Caki2 (cell line): ENCODE measurements around the gene NHSL1. TPM values are rescaled to one million over a fixed set of nuclear protein-coding genes. Genes with fewer than 3 reads are reported as not detected.
"Not testable (repeated sequence)": the region's sequence is repeated elsewhere in the genome, so short reads cannot be mapped to it uniquely, and the experiment has no call there.

Source experiments
- DNase-seq: peaks from one replicate; pipeline ENCODE4 v3.0.0-alpha.2; 2015; ENCODE audit warnings: low read depth
- in situ Hi-C: cut with HindIII; loops from 2 replicates; pipeline ENCODE4 v1.10.0; 2016; ENCODE audit warnings: low sequenced_read_pairs, low pct_unique_long_range_greater_than_20kb, mixed read lengths
- total RNA-seq: library from RNA; depleted of rRNA; stranded (reverse); fragments of >200 nt; shearing (Covaris generic); gene quantifications from 2 replicates; pipeline ENCODE4 v1.2.3, GENCODE V29; 2014; ENCODE audit warnings: low replicate concordance

The NHSL1 gene
- total RNA-seq, 1 experiment from 2014 or later, result 2.5 TPM

DNA sequence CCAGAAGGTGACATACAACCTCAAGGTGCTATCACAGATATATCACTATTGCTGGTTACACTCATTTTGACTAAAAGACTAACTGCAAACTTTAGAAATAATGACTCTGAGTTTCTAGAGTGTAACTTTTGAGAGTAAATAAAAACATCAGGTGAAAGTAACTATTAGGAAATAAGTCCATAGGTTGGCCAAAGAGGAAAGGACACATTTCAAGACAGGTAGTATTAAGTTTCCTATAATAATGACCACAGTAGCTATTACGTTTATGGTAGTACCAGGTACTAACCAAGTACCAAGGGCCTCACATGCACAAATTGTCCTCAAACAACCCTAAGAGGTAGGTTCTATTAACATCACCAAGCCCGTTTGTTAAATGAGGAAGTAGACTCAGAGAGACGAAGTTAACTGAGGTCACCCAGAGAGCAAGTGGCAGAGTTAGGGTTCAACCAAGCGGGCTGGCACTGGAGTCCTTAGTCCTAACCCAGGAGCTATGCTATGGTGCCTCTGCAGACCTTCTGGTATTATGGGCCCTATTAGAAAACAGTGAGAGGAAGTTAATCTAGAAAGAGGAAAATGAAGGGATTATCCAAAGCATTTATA lies 58.4 kb downstream of the NHSL1 start:
- no peak for DNase-seq
- in situ Hi-C loops, result no loop called here

DNA sequence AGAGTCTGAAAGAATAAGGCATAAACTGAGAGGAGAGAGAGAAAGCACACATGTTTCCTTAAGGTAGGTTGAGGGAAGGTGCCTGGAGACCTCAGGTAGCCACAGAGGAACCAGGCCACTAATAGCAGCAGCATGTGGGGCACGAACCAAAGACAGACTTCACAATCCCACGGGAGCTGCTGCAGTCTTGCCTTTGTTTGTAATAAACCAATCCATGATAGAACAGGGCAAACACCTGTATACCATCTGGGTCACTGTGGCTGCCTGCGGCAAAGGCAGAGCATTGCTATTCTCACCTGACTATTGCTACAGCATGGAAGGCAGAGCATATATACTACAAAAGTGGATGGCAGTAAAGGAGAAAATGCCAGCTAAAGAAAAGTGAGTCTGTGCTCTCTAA lies 59.0 kb downstream of the NHSL1 start:
- in situ Hi-C loops, result no loop called here
- DNase-seq, result no peak

DNA sequence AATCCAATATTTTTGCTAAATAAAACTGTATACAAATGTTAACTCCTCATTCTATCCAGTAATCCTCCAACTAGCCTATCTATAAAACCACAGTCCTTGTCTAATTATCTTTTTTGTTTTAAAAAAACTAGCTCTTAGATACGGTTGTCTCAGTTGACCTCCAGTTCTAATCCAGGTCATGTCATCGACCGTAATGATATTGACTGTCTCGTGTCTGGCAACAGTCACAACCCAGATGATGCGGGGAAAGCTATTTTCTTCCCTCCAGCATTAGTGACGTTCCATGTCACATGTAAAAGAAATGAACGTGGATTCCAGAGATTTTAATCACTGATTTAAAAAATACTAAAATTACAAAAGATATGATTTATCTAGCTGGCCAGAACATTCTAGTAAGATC lies 59.7 kb downstream of the NHSL1 start:
- DNase-seq, result no peak
- in situ Hi-C loops, result no loop called here

DNA sequence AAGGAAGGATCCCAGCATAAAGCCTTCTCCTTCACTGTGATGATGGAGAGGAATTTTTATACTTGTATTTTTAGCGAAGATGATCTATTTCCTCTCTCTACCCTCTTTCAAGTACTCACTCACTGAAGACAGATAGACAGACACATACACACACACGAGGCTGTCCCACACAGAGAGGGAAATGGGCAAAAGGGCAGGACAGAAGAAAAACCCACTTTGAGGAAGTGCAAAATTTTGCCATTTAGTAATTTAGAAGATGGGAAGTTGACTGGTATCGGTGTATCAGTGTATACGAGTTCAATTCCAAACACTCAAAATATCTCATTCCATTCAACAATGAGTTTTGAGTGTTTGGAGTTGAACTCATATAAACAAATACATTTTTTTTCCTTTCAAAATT lies 64.4 kb downstream of the NHSL1 start:
- in situ Hi-C loops, result no loop called here
- no peak for DNase-seq

DNA sequence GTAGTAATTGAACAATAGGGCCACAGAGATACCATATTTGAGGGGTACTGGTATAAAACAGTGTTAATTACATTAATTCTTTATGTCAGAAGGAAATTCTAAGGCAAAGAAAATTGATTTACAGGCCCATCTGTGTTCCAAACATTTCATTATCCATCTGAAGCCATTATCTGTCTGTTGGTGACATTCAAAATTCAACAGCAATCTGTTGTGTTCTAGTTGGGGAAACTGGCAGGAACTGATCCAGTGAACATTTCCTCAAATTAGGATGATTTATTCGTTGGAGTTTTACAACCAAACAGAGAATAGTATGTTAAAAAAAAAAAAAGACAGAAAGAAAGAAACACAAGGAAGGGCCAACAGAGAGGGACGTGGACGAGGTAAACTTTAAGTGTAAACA lies 65.2 kb downstream of the NHSL1 start:
- in situ Hi-C loops, result no loop called here
- no peak for DNase-seq

DNA sequence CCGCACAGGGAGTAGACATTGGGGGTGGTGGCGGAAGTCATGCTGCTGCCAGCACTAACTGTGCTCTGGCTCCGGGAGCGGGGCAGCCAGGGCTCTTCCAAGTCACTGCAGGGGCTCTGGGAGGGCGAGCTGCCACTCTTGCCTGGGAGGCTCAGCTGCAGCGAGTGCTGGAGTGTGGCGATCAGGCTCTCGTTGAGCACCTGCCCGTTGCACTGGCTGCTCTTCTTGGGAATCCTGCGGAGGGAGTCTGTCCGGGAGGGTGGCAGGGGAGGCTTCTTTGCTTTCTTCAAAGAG lies 67.3 kb downstream of the NHSL1 start:
- no peak for DNase-seq
- in situ Hi-C loops, result no loop called here

DNA sequence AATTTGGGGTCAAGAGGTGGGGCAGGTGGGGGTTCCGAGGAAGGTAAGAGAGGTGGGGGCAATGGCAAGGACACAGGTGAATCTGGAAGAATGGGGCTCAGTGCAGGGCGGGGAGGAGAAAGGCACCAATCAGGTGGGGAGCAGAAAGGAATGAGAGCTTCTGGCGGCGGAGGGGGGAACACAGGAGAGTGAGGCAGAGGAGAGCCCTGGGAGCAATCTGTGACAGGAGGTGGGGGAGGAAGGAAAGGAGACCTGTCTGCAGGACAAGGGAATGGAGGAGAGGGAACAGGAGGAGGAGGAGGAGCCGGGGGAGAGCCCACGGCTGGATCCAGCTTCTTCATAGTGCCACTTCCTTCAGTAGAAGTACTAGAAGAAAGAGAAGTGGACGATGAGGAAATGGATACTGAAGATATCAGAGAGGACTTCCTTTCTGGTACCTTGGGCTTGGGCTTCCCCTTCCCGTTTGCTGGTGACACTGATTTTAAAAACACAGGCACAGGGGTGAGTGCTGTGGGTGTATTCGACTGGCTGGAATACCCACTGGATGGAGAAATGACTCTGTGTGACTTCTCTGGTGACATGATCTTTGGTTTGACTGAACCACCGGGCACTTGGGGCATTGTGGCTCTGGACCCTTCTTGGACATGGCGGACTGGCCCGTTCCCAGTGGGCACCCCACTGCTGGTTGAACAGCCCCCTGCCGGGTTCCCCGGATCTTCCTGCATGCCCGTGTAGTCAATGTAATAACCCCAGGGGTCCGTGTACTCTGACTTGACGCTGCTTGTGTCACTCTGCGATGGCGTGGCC lies 67.8 kb downstream of the NHSL1 start:
- DNase-seq, result no peak
- in situ Hi-C loops, result no loop called here

DNA sequence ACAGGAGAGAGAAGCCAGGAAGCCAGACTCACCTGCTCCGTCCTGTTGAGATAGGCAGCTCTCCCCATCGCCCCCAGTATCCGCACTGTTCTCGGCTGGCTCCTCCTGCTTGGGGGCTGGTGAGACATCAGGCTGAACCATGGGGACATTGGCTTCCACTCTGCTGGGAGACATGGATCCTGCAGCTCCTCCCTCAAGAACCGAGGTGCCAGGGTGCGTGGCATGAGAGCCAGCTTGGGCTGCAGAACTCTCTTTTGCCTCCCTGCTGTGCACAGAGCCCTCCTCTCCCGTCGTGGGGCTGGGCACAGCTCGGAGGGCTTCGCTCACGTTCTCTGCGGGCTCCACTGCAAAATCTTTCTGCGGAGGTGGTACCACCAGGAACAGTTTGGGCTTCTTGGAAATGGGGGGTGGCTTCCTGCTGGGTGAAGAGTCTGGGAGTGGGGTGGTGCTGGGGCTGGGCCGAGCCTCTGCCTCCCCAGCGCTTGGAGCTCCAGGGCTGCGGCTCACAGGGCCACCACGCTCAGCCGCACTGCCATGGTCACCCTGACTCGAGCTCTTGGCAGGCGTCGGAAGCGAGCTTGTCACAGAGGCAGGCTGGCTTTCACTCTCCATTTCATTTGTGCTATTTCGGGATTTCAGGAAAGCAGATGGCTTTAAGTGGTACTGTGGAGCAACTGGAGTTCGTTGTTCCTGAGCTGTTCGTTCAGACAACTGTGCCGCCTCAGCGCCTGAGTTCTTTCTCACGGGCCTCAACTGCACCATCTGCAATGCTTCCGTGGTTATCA lies 68.7 kb downstream of the NHSL1 start:
- in situ Hi-C loops, result no loop called here
- DNase-seq, result no peak

DNA sequence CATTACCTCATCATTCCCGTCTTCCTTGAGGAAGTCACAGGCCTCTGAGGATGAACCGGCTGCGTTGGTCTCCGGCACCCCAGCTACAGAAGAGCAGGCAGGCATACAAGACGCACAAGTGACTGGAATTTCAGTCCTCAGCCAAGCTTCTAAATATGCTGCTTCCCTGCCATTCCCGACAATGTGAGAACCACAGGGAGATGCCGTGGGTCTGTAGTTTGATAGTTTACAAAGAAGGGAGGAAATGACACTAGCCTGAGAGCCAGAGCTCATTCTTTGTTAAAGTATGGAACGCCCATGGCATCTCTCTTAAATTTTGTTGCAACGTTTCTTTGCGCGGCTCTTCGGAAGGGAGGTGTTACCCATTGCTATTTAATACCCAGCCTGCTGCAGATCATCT lies 69.5 kb downstream of the NHSL1 start:
- in situ Hi-C loops, result no loop called here

DNA sequence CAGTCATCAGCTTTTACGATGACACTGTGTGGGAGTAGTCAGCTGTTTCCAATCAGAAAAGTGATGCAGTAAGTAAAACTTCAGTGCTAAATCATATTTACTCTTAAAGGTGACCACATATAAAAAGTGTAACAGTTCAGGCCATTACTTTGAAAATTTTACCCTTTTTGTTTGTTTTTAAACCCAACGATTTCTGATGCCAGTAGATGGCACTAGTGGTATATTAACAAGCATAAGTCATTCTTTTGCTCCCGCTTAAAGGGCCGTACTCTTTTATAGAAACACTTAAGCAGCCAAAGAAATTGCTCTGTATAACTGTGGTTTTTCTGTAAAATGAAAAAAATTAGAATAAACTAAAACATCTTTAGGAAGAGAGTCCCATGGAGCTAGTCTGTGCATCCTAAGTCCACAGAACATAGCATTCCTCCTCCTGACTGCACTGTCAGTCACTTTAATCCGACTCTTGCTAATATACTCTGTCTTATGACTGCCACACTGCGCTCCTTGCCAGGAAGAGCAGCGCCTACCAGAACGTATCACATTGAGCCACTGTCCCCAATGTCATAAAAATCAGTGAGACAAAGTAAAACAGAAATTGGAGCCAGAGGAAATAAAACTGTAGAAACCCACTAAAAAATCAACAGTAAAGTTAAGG lies 70.2 kb downstream of the NHSL1 start:
- DNase-seq, result peak; percentile 44
- in situ Hi-C loops, result no loop called here

More for the DNA sequence above, 69.5 kb downstream of the NHSL1 start:
- DNase-seq, result no peak

DNA sequence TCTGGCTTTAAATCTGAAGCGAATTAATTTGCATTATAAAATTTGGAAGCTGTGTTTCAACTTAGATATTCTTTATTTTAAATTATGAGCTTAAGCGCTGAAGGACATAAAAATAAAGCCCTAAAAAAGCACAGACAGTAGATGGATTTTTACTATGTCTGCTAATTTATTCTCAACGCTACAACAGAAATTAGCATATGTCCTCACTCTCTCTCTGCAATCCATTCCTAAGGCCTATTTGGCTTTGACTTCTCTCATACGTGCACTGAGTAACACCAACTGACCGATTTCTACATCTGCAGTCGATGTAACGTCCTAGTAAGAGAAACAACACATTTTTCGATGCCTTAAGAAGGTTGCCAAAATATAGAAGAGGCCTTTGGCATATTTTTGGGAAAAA lies 71.6 kb downstream of the NHSL1 start:
- in situ Hi-C loops, result no loop called here
- no peak for DNase-seq

DNA sequence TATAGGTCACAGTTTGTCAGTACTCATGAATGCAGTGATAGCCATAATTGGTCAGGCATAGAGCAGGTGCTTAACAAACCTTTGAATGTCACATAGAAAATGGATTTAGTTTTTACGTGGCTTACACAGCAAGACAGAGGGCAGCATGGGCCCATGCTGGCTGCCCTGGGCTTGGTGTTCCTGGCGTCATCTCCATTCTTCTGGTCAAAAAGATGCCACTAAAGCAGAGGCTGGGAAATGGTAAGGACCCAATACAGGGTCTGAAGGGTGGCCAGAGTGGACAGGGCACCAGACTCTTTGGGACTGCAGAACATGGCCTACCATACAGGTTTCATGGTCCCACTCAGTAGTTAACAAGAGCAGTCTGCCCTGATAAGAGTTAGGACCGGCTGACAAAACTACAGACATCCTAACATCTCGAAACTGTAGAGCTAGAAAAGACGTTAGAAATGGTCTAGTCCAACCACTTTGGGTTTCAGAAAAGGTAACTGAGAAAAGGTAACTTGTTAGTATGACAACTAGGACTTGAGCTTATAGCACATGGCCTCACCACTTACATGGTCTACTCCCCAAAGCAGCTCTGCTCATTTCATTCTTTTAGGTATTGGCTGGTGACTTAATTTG lies 72.7 kb downstream of the NHSL1 start:
- in situ Hi-C loops, result no loop called here
- DNase-seq, result no peak

DNA sequence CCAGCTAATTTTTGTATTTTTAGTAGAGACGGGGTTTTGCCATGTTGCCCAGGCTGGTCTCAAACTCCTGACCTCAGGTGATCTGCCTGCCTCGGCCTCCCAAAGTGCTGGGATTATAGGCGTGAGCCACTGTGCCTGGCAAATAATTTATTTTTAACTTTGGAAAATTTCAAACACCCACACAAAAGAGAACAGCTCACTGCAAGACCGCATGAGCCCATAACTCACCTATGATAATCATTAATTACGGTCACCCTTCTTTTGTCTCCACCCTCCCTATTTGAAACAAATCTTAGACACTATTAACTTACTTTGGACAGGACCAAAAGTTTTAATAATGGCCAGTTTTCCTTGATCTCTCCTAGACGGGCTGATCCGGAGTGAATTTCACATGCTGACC lies 74.0 kb downstream of the NHSL1 start:
- DNase-seq, in situ Hi-C loops: not testable (repeated sequence)

DNA sequence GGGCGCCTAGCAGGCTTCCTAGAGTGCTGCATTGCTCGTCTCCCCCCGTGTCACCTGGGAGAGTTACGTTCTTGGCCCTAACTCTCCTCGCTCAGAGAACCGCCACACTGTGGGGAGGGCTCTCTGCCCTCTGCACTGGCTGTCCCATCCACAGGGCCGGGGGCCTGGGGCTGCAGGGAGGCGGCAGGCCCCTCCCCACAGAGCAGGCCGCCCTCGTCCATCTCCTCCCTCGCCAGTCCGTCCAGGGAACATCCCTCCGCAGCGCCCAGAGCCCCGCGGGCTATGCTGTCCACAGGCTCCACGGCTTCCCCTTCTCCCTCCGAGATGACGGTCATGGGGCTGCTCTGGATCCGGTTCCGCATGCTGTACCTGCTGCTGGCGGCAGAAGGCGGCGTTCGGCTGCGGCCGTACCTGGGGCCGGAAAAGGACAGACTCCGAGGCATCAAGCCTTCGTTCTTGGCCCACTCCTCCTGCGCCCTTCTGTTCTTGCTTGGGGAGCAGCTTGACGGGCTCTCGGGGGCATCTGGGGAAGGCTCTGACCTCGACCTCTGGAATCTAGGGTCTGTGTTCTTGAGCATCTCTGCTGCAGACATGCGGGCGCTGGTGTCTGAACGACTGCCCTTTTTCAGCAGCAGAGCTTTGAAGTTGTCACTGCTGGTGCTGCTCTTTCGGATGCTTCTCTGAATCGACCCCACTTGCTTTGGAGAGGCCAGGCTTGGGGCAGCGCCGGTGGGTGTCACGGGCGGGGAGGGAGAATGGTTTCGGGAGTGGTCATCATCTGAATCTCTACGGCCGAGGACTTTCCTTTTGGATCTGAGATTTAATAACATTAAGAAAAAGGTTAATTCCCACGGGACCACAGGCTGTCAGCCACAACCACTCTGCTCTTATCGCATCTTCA lies 75.0 kb downstream of the NHSL1 start:
- in situ Hi-C loops, result no loop called here
- no peak for DNase-seq

DNA sequence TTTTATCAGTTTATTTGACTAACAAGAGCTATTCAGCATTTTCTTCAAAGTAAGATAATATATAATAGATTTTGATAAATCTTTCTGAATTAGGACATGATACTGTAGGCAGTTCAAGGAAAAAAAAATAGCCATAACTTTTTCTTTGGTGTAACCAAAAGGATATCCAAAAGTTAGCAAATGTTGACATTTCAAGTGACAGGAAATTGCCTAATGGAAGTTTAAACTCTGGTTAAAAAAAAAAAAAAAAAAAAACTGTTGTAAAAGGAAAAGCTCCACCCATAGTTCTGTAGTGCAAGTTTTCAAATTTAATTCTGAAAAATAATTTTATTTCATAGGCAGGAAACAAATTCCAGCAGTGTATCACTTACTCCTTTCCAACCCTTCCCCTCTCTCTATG lies 76.4 kb downstream of the NHSL1 start:
- no peak for DNase-seq
- in situ Hi-C loops, result no loop called here

DNA sequence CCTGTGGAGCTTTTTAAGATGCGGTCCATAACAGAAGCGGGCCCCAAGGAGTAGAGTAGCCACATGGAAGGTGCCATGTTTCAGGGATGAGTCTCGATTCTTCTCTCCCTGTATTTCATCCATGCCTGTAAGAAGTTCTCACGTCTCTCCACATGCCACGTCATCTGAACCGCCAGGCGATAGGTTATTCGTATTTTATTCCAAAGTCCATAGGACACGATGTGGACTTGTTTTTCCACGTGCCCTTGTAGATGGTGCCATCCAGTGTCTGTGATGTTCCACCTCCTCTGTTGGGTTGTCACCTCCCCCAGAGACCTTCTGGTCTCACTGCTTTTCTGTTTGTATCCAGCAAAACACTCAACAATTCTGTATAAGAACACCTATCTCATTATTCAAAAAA lies 77.7 kb downstream of the NHSL1 start:
- in situ Hi-C loops, result no loop called here
- no peak for DNase-seq

DNA sequence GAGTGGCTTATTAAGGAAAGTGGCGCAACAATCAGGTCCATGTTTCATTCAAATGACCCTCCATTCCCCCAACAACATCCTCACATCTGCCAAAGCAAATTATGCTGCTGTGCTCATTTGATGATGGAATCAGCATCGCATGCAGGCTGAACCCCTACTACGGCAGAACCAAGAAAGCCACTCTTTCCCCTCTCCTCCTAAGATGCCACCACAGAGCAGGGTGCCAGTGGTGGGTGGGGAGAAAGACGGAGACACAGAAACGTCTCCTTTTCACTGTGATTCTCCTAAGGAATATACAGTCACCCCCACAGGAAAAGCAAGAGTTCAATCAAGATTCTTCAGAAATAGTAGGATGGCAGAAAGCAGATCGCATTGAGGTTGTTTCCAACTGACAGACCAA lies 78.2 kb downstream of the NHSL1 start:
- DNase-seq, result no peak
- in situ Hi-C loops, result no loop called here

DNA sequence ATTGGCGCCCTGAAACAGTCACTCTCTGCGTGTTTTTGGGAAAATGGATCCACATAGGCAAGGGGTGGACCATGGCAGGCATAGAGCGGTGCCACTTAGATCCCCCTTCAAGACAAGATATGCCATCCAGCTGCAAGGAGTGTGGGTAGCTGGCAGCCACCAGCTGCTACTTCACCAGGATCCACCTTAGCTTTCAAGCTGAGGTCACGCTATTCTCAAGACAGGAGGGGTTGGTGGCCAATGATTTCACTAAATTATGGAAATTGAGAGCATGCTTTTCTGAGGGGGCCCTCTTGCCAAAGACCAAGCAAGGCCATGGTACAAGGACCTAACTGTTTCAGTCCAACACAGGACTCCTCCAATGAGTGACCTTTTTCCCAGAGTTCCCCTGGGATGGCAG lies 78.9 kb downstream of the NHSL1 start:
- DNase-seq, result no peak
- in situ Hi-C loops, result no loop called here
